HG03108 (cell line): ENCODE results near the gene OR2Z1.
"Not testable (repeated sequence)": the region's sequence is repeated elsewhere in the genome, so short reads cannot be mapped to it uniquely, and the experiment has no call there.

Source experiments
- ATAC-seq: cut with Tn5 transposase; IDR thresholded peaks from one replicate; pipeline ENCODE4 v1.9.1; 2021; ENCODE audit warnings: moderate library complexity; ENCODE audit not compliant: unreplicated experiment

The OR2Z1 gene

GRCh38 chr19:8700956-8701355 lies 20.5 kb upstream of the OR2Z1 start:
- ATAC-seq: no peak

- no peak for ATAC-seq
These were observed 19.1 kb upstream of the OR2Z1 start for GRCh38 chr19:8702350-8702749.

GRCh38 chr19:8703223-8703622 lies 18.2 kb upstream of the OR2Z1 start:
- no peak for ATAC-seq

DNA sequence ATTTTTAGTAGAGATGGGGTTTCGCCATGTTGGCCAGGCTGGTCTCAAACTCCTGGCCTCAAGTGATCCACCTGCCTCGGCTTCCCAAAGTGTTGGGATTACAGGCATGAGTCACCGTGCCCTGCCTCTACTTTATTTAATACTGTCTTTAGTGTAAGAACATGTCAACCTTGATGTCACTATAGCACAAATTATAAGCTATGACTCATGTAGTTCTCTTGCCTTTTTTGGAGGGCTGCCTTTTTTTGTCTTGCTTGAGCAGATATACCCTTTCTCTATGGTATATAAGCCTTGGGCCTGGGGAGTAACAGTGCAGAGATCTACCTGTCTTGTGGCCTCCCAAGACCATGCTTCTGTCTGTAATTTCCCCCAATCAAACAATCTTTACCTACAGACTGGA lies 16.1 kb upstream of the OR2Z1 start:
- ATAC-seq: not testable (repeated sequence)

- ATAC-seq: no peak
These were observed 15.7 kb upstream of the OR2Z1 start for GRCh38 chr19:8705742-8706141.

- not testable (repeated sequence) for ATAC-seq
These were observed 11.1 kb upstream of the OR2Z1 start for GRCh38 chr19:8710337-8710736.

GRCh38 chr19:8722032-8722431 lies 598 bp downstream of the OR2Z1 start:
- no peak for ATAC-seq

- ATAC-seq: no peak
These were observed 2.8 kb downstream of the OR2Z1 start for GRCh38 chr19:8724276-8724675.

- no peak for ATAC-seq
These were observed 10.2 kb downstream of the OR2Z1 start for GRCh38 chr19:8731428-8732169.

DNA sequence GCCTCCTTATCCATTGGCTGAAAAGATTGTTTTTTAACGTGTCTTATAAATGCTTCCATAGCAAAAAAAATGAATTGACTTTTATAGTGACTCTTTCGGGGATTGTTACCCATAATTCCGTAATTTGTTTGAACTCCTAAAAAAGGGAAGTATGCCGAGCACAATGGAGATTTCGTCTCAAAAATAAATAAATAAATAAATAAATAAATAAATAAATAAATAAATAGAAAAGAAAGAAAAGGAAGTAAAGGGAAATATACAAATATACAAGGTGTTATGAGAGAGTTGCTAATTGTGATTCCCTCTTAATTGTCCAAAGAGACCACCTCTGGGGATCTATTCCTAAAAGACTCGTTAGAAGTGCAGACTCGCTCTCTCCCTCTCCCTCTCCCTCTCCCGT lies 16.9 kb downstream of the OR2Z1 start:
- ATAC-seq: no peak

- not testable (repeated sequence) for ATAC-seq
These were observed 18.0 kb downstream of the OR2Z1 start for GRCh38 chr19:8739291-8740065.

DNA sequence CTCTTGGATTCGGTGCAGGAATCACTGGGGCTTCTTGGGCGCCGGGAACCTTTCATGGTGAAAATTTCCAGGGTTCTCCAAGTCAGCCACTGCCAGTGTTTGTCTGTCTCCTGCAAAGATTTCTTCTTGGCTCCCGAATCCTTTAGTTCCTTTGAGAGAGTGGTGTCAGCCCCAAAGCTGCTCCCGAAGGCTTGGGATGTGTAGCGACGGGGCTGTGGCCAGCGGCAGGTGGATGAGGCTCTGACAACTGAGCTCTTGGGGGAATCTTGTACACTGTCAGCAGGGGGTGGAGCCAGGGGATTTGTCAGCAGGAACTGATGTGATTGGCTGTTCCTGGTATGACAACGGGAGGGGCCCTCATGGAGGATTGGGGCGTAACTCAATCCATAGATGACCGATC lies 45.8 kb downstream of the OR2Z1 start:
- ATAC-seq: not testable (repeated sequence)

DNA sequence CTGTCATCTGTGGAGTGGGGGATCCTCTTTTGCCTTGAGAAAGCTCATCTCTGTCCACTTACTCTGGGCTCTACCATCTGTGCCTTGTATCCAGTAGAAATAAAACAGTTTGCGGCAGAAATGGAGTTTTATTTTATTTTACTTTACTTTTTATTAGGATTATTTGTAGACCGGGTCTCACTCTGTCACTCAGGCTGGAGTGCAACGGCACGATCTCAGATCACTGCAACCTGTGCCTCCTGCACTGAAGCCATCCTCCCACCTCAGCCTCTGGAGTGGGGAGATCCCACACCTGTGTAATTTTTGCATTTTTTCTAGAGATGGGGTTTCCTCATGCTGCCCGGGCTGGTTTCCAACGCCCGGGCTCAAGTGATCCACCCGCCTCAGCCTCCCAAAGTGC lies 47.8 kb downstream of the OR2Z1 start:
- not testable (repeated sequence) for ATAC-seq

GRCh38 chr19:8773587-8773986 lies 52.2 kb downstream of the OR2Z1 start:
- not testable (repeated sequence) for ATAC-seq
